Astrocyte of the spinal cord (primary cell): ENCODE data around the gene PIK3R2.

Experiments used
- DNase-seq: peaks from one replicate; pipeline ENCODE4 v3.0.0; 2011; ENCODE audit warnings: low read depth, low spot score
- H3K4me3 ChIP-seq: 2 replicates; pipeline ENCODE4 v1.5.1; 2011; ENCODE audit warnings: low read depth, mild to moderate bottlenecking, low read length, moderate library complexity
- CTCF ChIP-seq: IDR thresholded peaks from 2 replicates; pipeline ENCODE4 v1.5.1; 2012; ENCODE audit warnings: low read depth, mild to moderate bottlenecking, low read length, inconsistent platforms
- in situ Hi-C: cut with HindIII; loops from 2 replicates; pipeline ENCODE4 v1.10.0; 2017; ENCODE audit warnings: low sequenced_read_pairs

Gene PIK3R2

GRCh38 chr19:18198374-18198773 is 45.4 kb downstream of the PIK3R2 start:
- DNase-seq = no peak
- H3K4me3 ChIP-seq = no peak overlapping the region
- in situ Hi-C loops = no loop called here
- TF ChIP-seq CTCF = no peak

GRCh38 chr19:18202397-18202777 is 49.4 kb downstream of the PIK3R2 start:
- DNase-seq = no peak
- in situ Hi-C loops = no loop called here
- TF ChIP-seq CTCF = no peak
- no peak overlapping the region for H3K4me3 ChIP-seq

GRCh38 chr19:18202778-18203407 is 49.9 kb downstream of the PIK3R2 start:
- peak; percentile 16 for TF ChIP-seq CTCF
- in situ Hi-C loops = no loop called here
- H3K4me3 ChIP-seq = peak overlapping the region; percentile 78
- DNase-seq = no peak

GRCh38 chr19:18203408-18203862 is 50.5 kb downstream of the PIK3R2 start:
- peak overlapping the region; percentile 78 for H3K4me3 ChIP-seq
- no peak for DNase-seq
- in situ Hi-C loops = no loop called here
- TF ChIP-seq CTCF = no peak

- TF ChIP-seq CTCF = no peak
- H3K4me3 ChIP-seq = peak within 1 kb of the TSS; percentile 78
- DNase-seq = peak; percentile 100
- in situ Hi-C loops = no loop called here
Observed at GRCh38 chr19:18203863-18204393, 51.0 kb downstream of the PIK3R2 start, which contains the start of gene RAB3A. Gene RAB3A (minus strand): TSS chr19:18204042. CDS start chr19:18202740, 1,302 bp downstream.

- H3K4me3 ChIP-seq = peak overlapping the region; percentile 77
- in situ Hi-C loops = no loop called here
- DNase-seq = no peak
- no peak for TF ChIP-seq CTCF
Observed at GRCh38 chr19:18204394-18205199, 51.6 kb downstream of the PIK3R2 start.
